GM23338 (cell line): ENCODE data around the gene EPG5. TPM values are rescaled to one million over a fixed set of nuclear protein-coding genes. Genes with fewer than 3 reads are reported as not detected.

Experiments
- ATAC-seq: fragments of 200-7000 bp; cut with Tn5 transposase; 3 replicates; pipeline ENCODE4 v1.9.1; 2020
- DNase-seq: peaks from one replicate; pipeline ENCODE4 v3.0.0-alpha.2; 2015; ENCODE audit warnings: low spot score
- H2AFZ ChIP-seq: fragments of 200-600 bp; sonication (generic); 2 replicates; pipeline ENCODE4 v1.8.0; 2016; ENCODE audit warnings: antibody characterized with exemption, mild to moderate bottlenecking, moderate library complexity
- H3F3A ChIP-seq: fragments of 200-600 bp; sonication (generic); replicated peaks from 2 replicates; pipeline ENCODE4 v1.8.0; 2017; ENCODE audit warnings: antibody characterized with exemption, mixed run types, low read depth
- H3K27ac ChIP-seq: fragments of 200-600 bp; sonication (generic); 2 replicates; pipeline ENCODE4 v1.6.1; 2016; ENCODE audit warnings: low read depth
- H3K27me3 ChIP-seq: fragments of 200-600 bp; sonication (generic); 2 replicates; pipeline ENCODE4 v1.8.0; 2016; ENCODE audit warnings: mild to moderate bottlenecking, mixed run types, moderate library complexity; ENCODE audit not compliant: insufficient read depth
- H3K36me3 ChIP-seq: fragments of 200-600 bp; sonication (generic); 2 replicates; pipeline ENCODE4 v1.8.0; 2016; ENCODE audit warnings: mild to moderate bottlenecking; ENCODE audit not compliant: insufficient read depth
- H3K4me1 ChIP-seq: fragments of 200-600 bp; sonication (generic); 2 replicates; pipeline ENCODE4 v1.8.0; 2016; ENCODE audit warnings: mild to moderate bottlenecking, moderate library complexity; ENCODE audit not compliant: insufficient read depth
- H3K4me2 ChIP-seq: fragments of 200-600 bp; sonication (generic); 2 replicates; pipeline ENCODE4 v1.7.1; 2017; ENCODE audit warnings: mixed run types
- H3K4me3 ChIP-seq: fragments of 200-600 bp; sonication (generic); 2 replicates; pipeline ENCODE4 v1.6.1; 2016; ENCODE audit warnings: mixed run types
- H3K79me2 ChIP-seq: fragments of 200-600 bp; sonication (generic); replicated peaks from 2 replicates; pipeline ENCODE4 v1.8.0; 2017; ENCODE audit warnings: mild to moderate bottlenecking; ENCODE audit not compliant: insufficient read depth
- H3K9me2 ChIP-seq: fragments of 200-600 bp; sonication (generic); 2 replicates; pipeline ENCODE4 v1.8.0; 2017; ENCODE audit not compliant: insufficient read depth
- H4K20me1 ChIP-seq: fragments of 200-600 bp; sonication (generic); replicated peaks from 2 replicates; pipeline ENCODE4 v1.8.0; 2017; ENCODE audit warnings: mild to moderate bottlenecking; ENCODE audit not compliant: insufficient read depth
- H3K27ac Mint-ChIP-seq: 2 replicates; pipeline ENCODE4 v1.8.0; 2020; ENCODE audit warnings: inconsistent platforms, mild to moderate bottlenecking, moderate library complexity, mixed read lengths
- H3K27me3 Mint-ChIP-seq: 3 replicates; pipeline ENCODE4 v1.8.0; 2022; ENCODE audit warnings: low read depth, mild to moderate bottlenecking, moderate library complexity, mixed read lengths, inconsistent platforms; ENCODE audit not compliant: insufficient read depth, poor library complexity
- H3K36me3 Mint-ChIP-seq: 3 replicates; pipeline ENCODE4 v1.8.0; 2021; ENCODE audit warnings: low read depth, mild to moderate bottlenecking, inconsistent platforms, moderate library complexity, mixed read lengths
- H3K4me1 Mint-ChIP-seq: 3 replicates; pipeline ENCODE4 v1.8.0; 2020; ENCODE audit warnings: mild to moderate bottlenecking, inconsistent platforms, mixed read lengths
- H3K4me3 Mint-ChIP-seq: 3 replicates; pipeline ENCODE4 v1.8.0; 2021; ENCODE audit warnings: moderate library complexity, mild to moderate bottlenecking, inconsistent platforms, mixed read lengths
- H3K9me3 Mint-ChIP-seq: 3 replicates; pipeline ENCODE4 v1.8.0; 2020; ENCODE audit warnings: moderate library complexity, mild to moderate bottlenecking, inconsistent platforms, mixed read lengths
- CTCF ChIP-seq, 2 experiments: fragments of 200-600 bp in 1 of 2; sonication (generic) in 1 of 2; conservative IDR thresholded peaks; 2 replicates each; pipeline versions ENCODE4 v1.5.1 to v1.6.1; 2016 to 2017; ENCODE audit warnings: antibody characterized with exemption in 2 of 2, low read depth in 2 of 2, mild to moderate bottlenecking in 2 of 2, moderate library complexity in 1 of 2
- JUNB ChIP-seq: IDR thresholded peaks from one replicate; pipeline ENCODE4 v1.6.1; 2016; ENCODE audit warnings: antibody characterized with exemption; ENCODE audit not compliant: unreplicated experiment
- NANOG ChIP-seq: IDR thresholded peaks from 2 replicates; pipeline ENCODE4 v1.6.1; 2016; ENCODE audit warnings: antibody characterized with exemption, borderline replicate concordance
- POLR2AphosphoS5 ChIP-seq: IDR thresholded peaks from 2 replicates; pipeline ENCODE4 v1.6.1; 2016; ENCODE audit warnings: antibody characterized with exemption, low read depth
- STAT1 ChIP-seq: IDR thresholded peaks from one replicate; pipeline ENCODE4 v1.6.1; 2016; ENCODE audit warnings: antibody characterized with exemption; ENCODE audit not compliant: unreplicated experiment
- ZNF114 ChIP-seq: fragments of 250-450 bp; sonication (Bioruptor Pico); IDR thresholded peaks from 2 replicates; pipeline ENCODE4 v1.5.0; 2020; ENCODE audit warnings: mild to moderate bottlenecking, moderate library complexity
- ZNF331 ChIP-seq: fragments of 250-450 bp; sonication (Bioruptor Pico); IDR thresholded peaks from 2 replicates; pipeline ENCODE4 v1.5.0; 2020; ENCODE audit warnings: low read depth, mild to moderate bottlenecking, moderate library complexity
- ZNF462 ChIP-seq: fragments of 250-450 bp; sonication (Bioruptor Pico); IDR thresholded peaks from 2 replicates; pipeline ENCODE4 v1.5.0; 2020; ENCODE audit warnings: mild to moderate bottlenecking, moderate library complexity
- polyA plus RNA-seq: library from polyadenylated mRNA; unstranded; fragments of >200 nt; fragmentation: Nextera tagmentation; extraction: Ambion mirVana; gene quantifications from 2 replicates; pipeline ENCODE4 v1.2.1, GENCODE V29; 2016
- total RNA-seq: library from RNA; depleted of rRNA; stranded (reverse); fragments of >200 nt; shearing (Covaris generic); gene quantifications from 2 replicates; pipeline ENCODE4 v1.2.3, GENCODE V29; 2014
- TF ChIP-seq, protein P1 (sequence below): IDR thresholded peaks from 2 replicates; pipeline ENCODE4 v1.6.1; 2016; ENCODE audit warnings: antibody characterized with exemption
- TF ChIP-seq, protein P2 (sequence below): IDR thresholded peaks from one replicate; pipeline ENCODE4 v1.6.1; 2018; ENCODE audit warnings: antibody characterized with exemption; ENCODE audit not compliant: unreplicated experiment

Gene EPG5
- total and polyA plus RNA-seq, 2 experiments from 2014 or later: 4.1 to 29.2 TPM

DNA sequence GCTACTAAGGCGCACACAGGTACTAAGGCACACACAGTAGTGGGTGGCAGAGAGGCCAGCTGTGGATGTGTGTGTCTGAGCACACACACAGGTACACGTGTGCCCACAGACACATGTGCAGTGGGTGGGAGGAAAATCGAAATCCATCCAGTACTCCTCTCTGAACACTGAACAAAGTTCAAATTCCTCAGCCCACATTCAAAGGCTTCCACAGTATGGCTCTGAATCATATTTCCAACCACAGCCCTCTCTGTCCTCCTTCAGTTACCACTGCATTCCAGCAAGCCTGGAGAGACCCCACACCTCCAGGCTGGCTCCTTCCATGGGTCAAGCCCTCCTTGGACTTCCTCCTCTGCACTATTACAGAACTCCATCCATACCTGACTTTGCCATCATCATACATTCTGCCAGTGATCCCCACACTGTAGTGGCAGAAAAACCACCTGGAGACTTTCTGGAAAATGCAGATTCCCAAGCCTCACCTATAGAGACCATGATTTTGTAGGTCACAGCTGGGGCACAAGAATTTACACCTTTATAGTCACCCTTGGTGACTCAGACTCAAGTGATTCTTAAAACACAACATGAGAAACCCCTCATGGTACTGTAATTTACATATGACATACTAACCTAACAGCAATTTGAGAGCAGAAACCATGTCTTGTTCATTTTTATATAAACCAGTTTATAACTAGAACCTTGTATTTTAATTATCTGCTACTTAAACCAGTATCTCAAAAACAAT, 31.4 kb downstream of the EPG5 start (continued):
- TF ChIP-seq, protein P1, sequence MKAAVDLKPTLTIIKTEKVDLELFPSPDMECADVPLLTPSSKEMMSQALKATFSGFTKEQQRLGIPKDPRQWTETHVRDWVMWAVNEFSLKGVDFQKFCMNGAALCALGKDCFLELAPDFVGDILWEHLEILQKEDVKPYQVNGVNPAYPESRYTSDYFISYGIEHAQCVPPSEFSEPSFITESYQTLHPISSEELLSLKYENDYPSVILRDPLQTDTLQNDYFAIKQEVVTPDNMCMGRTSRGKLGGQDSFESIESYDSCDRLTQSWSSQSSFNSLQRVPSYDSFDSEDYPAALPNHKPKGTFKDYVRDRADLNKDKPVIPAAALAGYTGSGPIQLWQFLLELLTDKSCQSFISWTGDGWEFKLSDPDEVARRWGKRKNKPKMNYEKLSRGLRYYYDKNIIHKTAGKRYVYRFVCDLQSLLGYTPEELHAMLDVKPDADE: no peak

- Histone ChIP-seq H3K27me3 (no peaks in the 10 kb centered on the region), H3K4me1 (no peaks in the 10 kb centered on the region), H3K4me3 (no peak overlapping the region), H3F3A (no peaks in the 10 kb centered on the region), H3K27ac (no peak overlapping the region), H3K9me2 (no peaks in the 10 kb centered on the region), H3K79me2 (no peaks in the 10 kb centered on the region), H3K4me2 (no peak overlapping the region), H3K36me3 (no peaks in the 10 kb centered on the region), H4K20me1 (no peaks in the 10 kb centered on the region; the same call in 1 of the 2 replicates), H2AFZ (no peak overlapping the region)
- peaks cover 9% of the 10 kb centered on the region for H3K36me3 Mint-ChIP-seq
- ATAC-seq (no peak), DNase-seq (no peak)
- no peak overlapping the region for H3K27ac Mint-ChIP-seq
- H3K4me1 Mint-ChIP-seq: no peaks in the 10 kb centered on the region
- no peak overlapping the region for H3K4me3 Mint-ChIP-seq
- no peaks in the 10 kb centered on the region for H3K9me3 Mint-ChIP-seq
- H3K27me3 Mint-ChIP-seq: no peaks in the 10 kb centered on the region
- no peak for TF ChIP-seq ZNF462 (CRISPR knock-in tag)
- no peak for TF ChIP-seq NANOG
- TF ChIP-seq, protein P1: no peak
- no peak for TF ChIP-seq ZNF331
- no peak for TF ChIP-seq JUNB
- TF ChIP-seq CTCF (conservative IDR thresholded peaks at IDR 0.05; ENCODE audit: low read depth in 2 of 2): no peak
- no peak for TF ChIP-seq ZNF114 (CRISPR knock-in tag)
- TF ChIP-seq, protein P2, sequence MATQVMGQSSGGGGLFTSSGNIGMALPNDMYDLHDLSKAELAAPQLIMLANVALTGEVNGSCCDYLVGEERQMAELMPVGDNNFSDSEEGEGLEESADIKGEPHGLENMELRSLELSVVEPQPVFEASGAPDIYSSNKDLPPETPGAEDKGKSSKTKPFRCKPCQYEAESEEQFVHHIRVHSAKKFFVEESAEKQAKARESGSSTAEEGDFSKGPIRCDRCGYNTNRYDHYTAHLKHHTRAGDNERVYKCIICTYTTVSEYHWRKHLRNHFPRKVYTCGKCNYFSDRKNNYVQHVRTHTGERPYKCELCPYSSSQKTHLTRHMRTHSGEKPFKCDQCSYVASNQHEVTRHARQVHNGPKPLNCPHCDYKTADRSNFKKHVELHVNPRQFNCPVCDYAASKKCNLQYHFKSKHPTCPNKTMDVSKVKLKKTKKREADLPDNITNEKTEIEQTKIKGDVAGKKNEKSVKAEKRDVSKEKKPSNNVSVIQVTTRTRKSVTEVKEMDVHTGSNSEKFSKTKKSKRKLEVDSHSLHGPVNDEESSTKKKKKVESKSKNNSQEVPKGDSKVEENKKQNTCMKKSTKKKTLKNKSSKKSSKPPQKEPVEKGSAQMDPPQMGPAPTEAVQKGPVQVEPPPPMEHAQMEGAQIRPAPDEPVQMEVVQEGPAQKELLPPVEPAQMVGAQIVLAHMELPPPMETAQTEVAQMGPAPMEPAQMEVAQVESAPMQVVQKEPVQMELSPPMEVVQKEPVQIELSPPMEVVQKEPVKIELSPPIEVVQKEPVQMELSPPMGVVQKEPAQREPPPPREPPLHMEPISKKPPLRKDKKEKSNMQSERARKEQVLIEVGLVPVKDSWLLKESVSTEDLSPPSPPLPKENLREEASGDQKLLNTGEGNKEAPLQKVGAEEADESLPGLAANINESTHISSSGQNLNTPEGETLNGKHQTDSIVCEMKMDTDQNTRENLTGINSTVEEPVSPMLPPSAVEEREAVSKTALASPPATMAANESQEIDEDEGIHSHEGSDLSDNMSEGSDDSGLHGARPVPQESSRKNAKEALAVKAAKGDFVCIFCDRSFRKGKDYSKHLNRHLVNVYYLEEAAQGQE: no peak
- TF ChIP-seq POLR2AphosphoS5: no peak
- TF ChIP-seq STAT1: no peak
These were observed 34.4 kb downstream of the EPG5 start for GRCh38 chr18:45932708-45933107.
